ENCODE measurements around the gene TCTN1. TPM values are rescaled to one million over a fixed set of nuclear protein-coding genes. Genes with fewer than 3 reads are reported as not detected.

Gene TCTN1
- total and polyA plus RNA-seq, 2 donors (not counting 1 experiment from before 2014, with no cell fraction given), result 49.1 to 69.8 TPM

DNA sequence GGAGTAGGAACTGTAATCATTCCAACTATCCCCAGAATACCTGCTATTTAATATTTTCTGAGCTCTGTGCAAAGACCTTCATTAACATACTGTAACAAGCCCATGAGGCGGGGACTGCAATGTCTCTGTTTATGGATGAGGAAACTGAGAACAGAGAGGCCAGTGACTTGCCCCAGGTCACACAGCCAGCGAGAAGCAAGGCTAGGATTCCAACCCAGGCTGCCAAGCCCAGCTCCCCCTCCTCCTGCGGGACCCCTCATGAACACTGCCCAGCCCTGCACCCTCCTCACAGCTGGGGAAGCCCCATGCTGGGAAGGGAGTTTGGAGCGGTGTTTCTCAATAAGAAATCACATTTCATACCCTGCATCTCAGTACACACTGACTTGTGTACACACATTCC lies 64.1 kb downstream of the TCTN1 start:
- Histone ChIP-seq H3K4me3 (ENCODE audit: control extremely low read depth in 1 of 5, extremely low read depth in 1 of 5, insufficient read depth in 1 of 5, low read depth in 2 of 5, low read length in 4 of 5) (peak overlapping the region in 4 of 5 experiments; percentile 1 to 39 (median 34)), H3K27me3 (replicated peaks in 1 of 4; ENCODE audit: control extremely low read depth in 1 of 4, control insufficient read depth in 3 of 4, insufficient read depth in 4 of 4, low read length in 3 of 4) (no peaks in the 10 kb centered on the region), H3K9ac (ENCODE audit: low read length) (peak overlapping the region; percentile 23), H3K36me3 (replicated peaks in 1 of 2; ENCODE audit: control extremely low read depth in 1 of 2, control insufficient read depth in 1 of 2, extremely low read depth in 1 of 2, insufficient read depth in 2 of 2, low read length in 1 of 2) (peaks cover 8 to 73% of the 10 kb centered on the region in 2 experiments), H3K4me2 (replicated peaks; ENCODE audit: low read depth, low read length, poor library complexity, severe bottlenecking) (peak overlapping the region; percentile 71), H3K9me3 (ENCODE audit: control extremely low read depth in 1 of 3, control insufficient read depth in 2 of 3, insufficient read depth in 1 of 3, low read length in 2 of 3) (peaks cover 0 to 4% (median 0%) of the 10 kb centered on the region in 3 donors), H3K79me2 (ENCODE audit: control insufficient read depth, insufficient read depth, low read length) (peaks cover 93% of the 10 kb centered on the region), H4K20me1 (ENCODE audit: control insufficient read depth, insufficient read depth, low read length, poor library complexity, severe bottlenecking) (peaks cover 23% of the 10 kb centered on the region), H3K27ac (ENCODE audit: low read length in 2 of 2) (peak overlapping the region; percentile 68 to 82), H3K4me1 (ENCODE audit: control insufficient read depth in 2 of 2, insufficient read depth in 2 of 2, low read length in 2 of 2) (peaks cover 96 to 100% of the 10 kb centered on the region in 2 donors), H2AFZ (ENCODE audit: insufficient read depth, low read depth, low read length, poor library complexity, severe bottlenecking) (no peak overlapping the region)
- no peak for TF ChIP-seq EZH2 (IDR thresholded peaks at IDR 0.05; ENCODE audit: borderline replicate concordance, insufficient read depth, low read depth, low read length, poor library complexity, severe bottlenecking)
- TF ChIP-seq, protein P1, sequence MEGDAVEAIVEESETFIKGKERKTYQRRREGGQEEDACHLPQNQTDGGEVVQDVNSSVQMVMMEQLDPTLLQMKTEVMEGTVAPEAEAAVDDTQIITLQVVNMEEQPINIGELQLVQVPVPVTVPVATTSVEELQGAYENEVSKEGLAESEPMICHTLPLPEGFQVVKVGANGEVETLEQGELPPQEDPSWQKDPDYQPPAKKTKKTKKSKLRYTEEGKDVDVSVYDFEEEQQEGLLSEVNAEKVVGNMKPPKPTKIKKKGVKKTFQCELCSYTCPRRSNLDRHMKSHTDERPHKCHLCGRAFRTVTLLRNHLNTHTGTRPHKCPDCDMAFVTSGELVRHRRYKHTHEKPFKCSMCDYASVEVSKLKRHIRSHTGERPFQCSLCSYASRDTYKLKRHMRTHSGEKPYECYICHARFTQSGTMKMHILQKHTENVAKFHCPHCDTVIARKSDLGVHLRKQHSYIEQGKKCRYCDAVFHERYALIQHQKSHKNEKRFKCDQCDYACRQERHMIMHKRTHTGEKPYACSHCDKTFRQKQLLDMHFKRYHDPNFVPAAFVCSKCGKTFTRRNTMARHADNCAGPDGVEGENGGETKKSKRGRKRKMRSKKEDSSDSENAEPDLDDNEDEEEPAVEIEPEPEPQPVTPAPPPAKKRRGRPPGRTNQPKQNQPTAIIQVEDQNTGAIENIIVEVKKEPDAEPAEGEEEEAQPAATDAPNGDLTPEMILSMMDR (IDR thresholded peaks at IDR 0.05), result no peak
- no CpG with 5 or more reads among the region's 4 CpGs for WGBS (ENCODE audit: insufficient coverage)
- H3K27me3 Mint-ChIP-seq, result no peaks in the 10 kb centered on the region
- peaks cover 85% of the 10 kb centered on the region for H3K4me1 Mint-ChIP-seq
- DNase-seq (no peak), ATAC-seq (ENCODE audit: low read depth) (peak; percentile 3)
- H3K4me3 Mint-ChIP-seq, result peak overlapping the region; percentile 70
- H3K27ac Mint-ChIP-seq, result peak overlapping the region; percentile 82
- POLR2A ChIA-PET, result interaction anchor here (1.0 to 4.3 kb wide), 5 partner anchors 9 to 30 kb away, joined by 5 to 28 read pairs (median 14); partner anchors contain the start of gene HVCN1
- intact Hi-C loops (cut with micrococcal nuclease), result loop anchor here (1.0 kb wide), 4 partner anchors 9 to 20 kb away; partner anchors contain the start of gene HVCN1
- H3K9me3 Mint-ChIP-seq (ENCODE audit: insufficient read depth), result peaks cover 2% of the 10 kb centered on the region
- CTCF ChIA-PET, result interaction anchor here (0.6 to 1.6 kb wide), 11 partner anchors 8 to 164 kb away, joined by 3 to 9 read pairs (median 3); no protein-coding TSS in a partner anchor

DNA sequence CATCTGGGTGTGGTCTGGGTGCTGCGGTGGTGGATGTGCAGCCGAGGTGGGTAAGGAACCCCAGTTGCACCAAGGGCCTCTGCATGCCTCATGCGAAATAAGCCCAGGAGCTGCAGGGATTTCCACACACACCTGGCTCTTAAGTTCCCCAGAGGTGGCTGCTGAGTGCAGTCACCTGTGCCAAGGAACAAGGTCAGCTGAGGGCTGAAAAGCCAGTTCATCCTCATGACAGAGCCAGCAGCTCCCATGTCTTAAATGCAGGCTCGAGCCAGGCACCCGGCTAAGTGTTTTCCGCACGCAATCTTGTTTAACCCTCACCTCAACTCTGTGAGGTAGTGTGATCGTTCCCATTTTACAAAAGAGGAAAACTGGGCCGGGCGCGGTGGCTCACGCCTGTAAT lies 65.3 kb downstream of the TCTN1 start:
- no peaks in the 10 kb centered on the region for H3K27me3 ChIP-seq (replicated peaks in 1 of 4; ENCODE audit: control extremely low read depth in 1 of 4, control insufficient read depth in 3 of 4, insufficient read depth in 4 of 4, low read length in 3 of 4)
- intact Hi-C loops (cut with micrococcal nuclease), result no loop called here
- peak overlapping the region; percentile 71 for H3K4me2 ChIP-seq (replicated peaks; ENCODE audit: low read depth, low read length, poor library complexity, severe bottlenecking)
- POLR2A ChIA-PET, result interaction anchor here (0.6 to 4.3 kb wide), 6 partner anchors 8 to 76 kb away, joined by 3 to 28 read pairs (median 13); partner anchors contain the start of gene HVCN1
- Mint-ChIP-seq H3K4me1 (peaks cover 81% of the 10 kb centered on the region), H3K27me3 (no peaks in the 10 kb centered on the region), H3K4me3 (peak overlapping the region; percentile 70), H3K27ac (peak overlapping the region; percentile 82), H3K9me3 (ENCODE audit: insufficient read depth) (peaks cover 2% of the 10 kb centered on the region)
- no peak for DNase-seq
- H3K9ac ChIP-seq (ENCODE audit: low read length), result peak overlapping the region; percentile 10
- H3K27ac ChIP-seq (ENCODE audit: low read length in 2 of 2), result peak overlapping the region; percentile 42 to 82
- CTCF ChIA-PET, result interaction anchor here (0.5 to 1.5 kb wide), 6 partner anchors 13 to 578 kb away, joined by 3 to 5 read pairs (median 3); no protein-coding TSS in a partner anchor
- peaks cover 0 to 4% (median 0%) of the 10 kb centered on the region in 3 donors for H3K9me3 ChIP-seq (ENCODE audit: control extremely low read depth in 1 of 3, control insufficient read depth in 2 of 3, insufficient read depth in 1 of 3, low read length in 2 of 3)
- peaks cover 89 to 100% of the 10 kb centered on the region in 2 donors for H3K4me1 ChIP-seq (ENCODE audit: control insufficient read depth in 2 of 2, insufficient read depth in 2 of 2, low read length in 2 of 2)
- H3K79me2 ChIP-seq (ENCODE audit: control insufficient read depth, insufficient read depth, low read length), result peaks cover 92% of the 10 kb centered on the region
- peaks cover 8 to 77% of the 10 kb centered on the region in 2 experiments for H3K36me3 ChIP-seq (replicated peaks in 1 of 2; ENCODE audit: control extremely low read depth in 1 of 2, control insufficient read depth in 1 of 2, extremely low read depth in 1 of 2, insufficient read depth in 2 of 2, low read length in 1 of 2)
- 64% methylated on average over 4 of the region's 12 CpGs for WGBS (ENCODE audit: insufficient coverage)
- no peak for ATAC-seq (ENCODE audit: low read depth)
- TF ChIP-seq EZH2 (IDR thresholded peaks at IDR 0.05; ENCODE audit: borderline replicate concordance, insufficient read depth, low read depth, low read length, poor library complexity, severe bottlenecking), result no peak
- TF ChIP-seq, protein P1 (IDR thresholded peaks at IDR 0.05), result no peak
- H2AFZ ChIP-seq (ENCODE audit: insufficient read depth, low read depth, low read length, poor library complexity, severe bottlenecking), result no peak overlapping the region
- H3K4me3 ChIP-seq (ENCODE audit: control extremely low read depth in 1 of 5, extremely low read depth in 1 of 5, insufficient read depth in 1 of 5, low read depth in 2 of 5, low read length in 4 of 5), result peak overlapping the region in 3 of 5 experiments; percentile 21 to 39 (median 23)
- peaks cover 30% of the 10 kb centered on the region for H4K20me1 ChIP-seq (ENCODE audit: control insufficient read depth, insufficient read depth, low read length, poor library complexity, severe bottlenecking)
